Stimulated activated naive CD8-positive, alpha-beta T cell treated with anti-CD3 and anti-CD28 coated beads, Interleukin-15, Interleukin-2, amounts not matched to agents 100 ng/mL and 50 ng/mL, for 24 hours (primary cell): ENCODE results near the gene DEPDC7.
A peak's percentile ranks its signal among the peaks of the same experiment; 100 is the strongest.
"Not testable (repeated sequence)": the region's sequence is repeated elsewhere in the genome, so short reads cannot be mapped to it uniquely, and the experiment has no call there.

Experiments used
- H3K27ac Mint-ChIP-seq: one replicate; pipeline ENCODE4 v1.8.0; 2021; ENCODE audit warnings: mild to moderate bottlenecking, mixed read lengths
- H3K27me3 Mint-ChIP-seq: one replicate; pipeline ENCODE4 v1.8.0; 2021; ENCODE audit warnings: mixed read lengths
- H3K36me3 Mint-ChIP-seq: one replicate; pipeline ENCODE4 v1.8.0; 2021; ENCODE audit warnings: low read depth, mixed read lengths
- H3K4me1 Mint-ChIP-seq: one replicate; pipeline ENCODE4 v1.8.0; 2021; ENCODE audit warnings: low read depth, mixed read lengths
- H3K4me3 Mint-ChIP-seq: one replicate; pipeline ENCODE4 v1.8.0; 2021; ENCODE audit warnings: mild to moderate bottlenecking, mixed read lengths
- H3K9me3 Mint-ChIP-seq: one replicate; pipeline ENCODE4 v1.8.0; 2021; ENCODE audit warnings: mixed read lengths

DEPDC7 gene

GRCh38 chr11:33040033-33040861, 24.6 kb downstream of the DEPDC7 start:
- peaks cover 5% of the 10 kb centered on the region for H3K27me3 Mint-ChIP-seq
- peaks cover 21% of the 10 kb centered on the region for H3K36me3 Mint-ChIP-seq
- peak overlapping the region; percentile 88 for H3K4me3 Mint-ChIP-seq
- no peaks in the 10 kb centered on the region for H3K9me3 Mint-ChIP-seq
- H3K27ac Mint-ChIP-seq = peak overlapping the region; percentile 95
- peaks cover 50% of the 10 kb centered on the region for H3K4me1 Mint-ChIP-seq

- Mint-ChIP-seq H3K4me3 (peak overlapping the region; percentile 88), H3K9me3 (no peaks in the 10 kb centered on the region), H3K27me3 (peaks cover 5% of the 10 kb centered on the region), H3K27ac (peak overlapping the region; percentile 95), H3K4me1 (peaks cover 50% of the 10 kb centered on the region), H3K36me3 (peaks cover 28% of the 10 kb centered on the region)
Measured at GRCh38 chr11:33040862-33041453, 25.3 kb downstream of the DEPDC7 start.

- Mint-ChIP-seq H3K27ac (peak overlapping the region; percentile 17), H3K9me3 (no peaks in the 10 kb centered on the region), H3K4me3 (no peak overlapping the region), H3K4me1 (peaks cover 50% of the 10 kb centered on the region), H3K36me3 (peaks cover 42% of the 10 kb centered on the region), H3K27me3 (no peaks in the 10 kb centered on the region)
Measured at GRCh38 chr11:33043221-33043830, 27.6 kb downstream of the DEPDC7 start.

GRCh38 chr11:33044285-33044756, 28.6 kb downstream of the DEPDC7 start:
- peaks cover 46% of the 10 kb centered on the region for H3K36me3 Mint-ChIP-seq
- H3K4me3 Mint-ChIP-seq = no peak overlapping the region
- H3K9me3 Mint-ChIP-seq = no peaks in the 10 kb centered on the region
- H3K4me1 Mint-ChIP-seq = peaks cover 41% of the 10 kb centered on the region
- no peaks in the 10 kb centered on the region for H3K27me3 Mint-ChIP-seq
- H3K27ac Mint-ChIP-seq = no peak overlapping the region

DNA sequence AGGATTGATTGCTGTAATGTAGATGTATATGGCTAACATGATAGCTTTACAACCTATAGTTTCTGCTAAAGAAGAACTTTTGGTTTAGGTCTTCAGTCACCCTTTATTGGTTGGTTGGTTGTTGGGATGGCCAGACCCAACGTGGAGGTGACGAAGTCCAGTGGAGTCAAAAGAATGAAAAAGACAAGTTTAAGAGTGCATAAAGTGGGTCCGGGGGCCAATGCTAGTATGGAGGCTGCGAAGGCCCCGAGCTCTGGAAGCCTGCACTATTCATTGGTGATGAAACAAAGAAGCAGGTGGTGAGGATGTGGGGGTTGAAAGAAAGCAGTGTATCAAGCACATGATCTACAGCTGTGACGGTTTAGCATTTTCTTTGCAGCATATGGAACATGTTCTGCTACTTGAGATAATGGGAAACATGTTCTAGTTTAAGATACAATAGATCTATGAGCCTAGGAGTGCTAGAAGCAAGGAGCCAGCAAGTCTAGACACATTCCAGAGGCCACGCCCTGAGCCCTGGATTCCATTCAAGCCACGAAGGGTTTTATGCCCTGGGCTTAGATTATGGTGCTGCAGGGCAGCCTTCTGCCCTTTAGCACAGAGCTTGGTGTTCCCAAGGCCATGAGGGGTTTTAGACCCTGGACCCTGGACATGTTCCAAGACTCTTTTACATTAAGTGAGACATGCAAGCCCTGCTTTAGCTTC, 30.0 kb downstream of the DEPDC7 start:
- H3K27me3 Mint-ChIP-seq = no peaks in the 10 kb centered on the region
- peaks cover 34% of the 10 kb centered on the region for H3K4me1 Mint-ChIP-seq
- peaks cover 46% of the 10 kb centered on the region for H3K36me3 Mint-ChIP-seq
- H3K9me3 Mint-ChIP-seq = no peaks in the 10 kb centered on the region
- no peak overlapping the region for H3K27ac Mint-ChIP-seq
- no peak overlapping the region for H3K4me3 Mint-ChIP-seq

DNA sequence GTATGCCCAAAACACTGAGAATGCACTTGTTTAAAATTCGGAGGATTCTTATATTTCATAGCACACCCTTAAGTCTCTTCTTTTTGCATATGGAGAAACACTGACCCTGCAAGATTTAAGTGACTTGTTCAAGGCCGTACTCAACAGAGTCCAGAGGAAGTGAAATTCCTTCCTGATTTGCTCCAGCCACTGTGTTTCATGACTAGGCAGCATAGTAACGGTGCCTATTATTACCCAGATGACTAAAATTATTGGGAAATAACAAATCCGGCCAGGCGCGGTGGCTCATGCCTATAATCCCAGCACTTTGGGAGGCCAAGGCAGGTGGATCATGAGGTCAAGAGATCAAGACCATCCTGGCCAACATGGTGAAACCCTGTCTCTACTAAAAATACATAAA, 33.0 kb downstream of the DEPDC7 start:
- not testable (repeated sequence) for H3K27me3 Mint-ChIP-seq, H3K4me3 Mint-ChIP-seq, H3K9me3 Mint-ChIP-seq, H3K27ac Mint-ChIP-seq, H3K4me1 Mint-ChIP-seq
- H3K36me3 Mint-ChIP-seq = peaks cover 51% of the 10 kb centered on the region

GRCh38 chr11:33049565-33050408, 34.1 kb downstream of the DEPDC7 start:
- H3K4me1 Mint-ChIP-seq, H3K27me3 Mint-ChIP-seq, H3K4me3 Mint-ChIP-seq, H3K27ac Mint-ChIP-seq, H3K9me3 Mint-ChIP-seq: not testable (repeated sequence)
- H3K36me3 Mint-ChIP-seq = peaks cover 48% of the 10 kb centered on the region

GRCh38 chr11:33052231-33052630, 36.6 kb downstream of the DEPDC7 start:
- Mint-ChIP-seq H3K27ac (no peak overlapping the region), H3K4me3 (no peak overlapping the region), H3K36me3 (peaks cover 35% of the 10 kb centered on the region), H3K4me1 (no peaks in the 10 kb centered on the region), H3K27me3 (no peaks in the 10 kb centered on the region), H3K9me3 (no peaks in the 10 kb centered on the region)

- Mint-ChIP-seq H3K4me3 (no peak overlapping the region), H3K9me3 (no peaks in the 10 kb centered on the region), H3K27me3 (no peaks in the 10 kb centered on the region), H3K27ac (no peak overlapping the region), H3K36me3 (peaks cover 40% of the 10 kb centered on the region), H3K4me1 (peaks cover 4% of the 10 kb centered on the region)
Measured at GRCh38 chr11:33055375-33055774, 39.7 kb downstream of the DEPDC7 start.

DNA sequence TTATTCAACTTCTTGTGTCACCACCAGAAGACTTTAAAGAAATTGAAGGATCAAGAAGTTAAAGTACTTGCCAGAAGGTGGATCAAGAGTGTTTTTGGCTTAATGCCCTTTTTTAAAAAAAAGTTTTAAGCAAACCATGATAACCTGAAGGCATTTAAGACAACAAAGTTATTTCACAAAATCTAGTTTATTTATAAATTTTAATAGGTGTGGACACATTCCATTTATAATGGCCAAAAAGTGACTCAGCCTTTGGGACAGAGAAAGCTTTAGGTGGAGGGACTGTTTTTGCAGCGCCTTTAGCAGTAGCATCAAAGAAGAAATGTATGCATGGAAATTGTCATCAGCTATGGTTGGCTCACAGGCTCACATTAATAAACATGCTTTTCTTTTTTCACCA, 41.6 kb downstream of the DEPDC7 start:
- Mint-ChIP-seq H3K4me3 (no peak overlapping the region), H3K4me1 (peaks cover 21% of the 10 kb centered on the region), H3K27ac (no peak overlapping the region), H3K9me3 (no peaks in the 10 kb centered on the region), H3K36me3 (peaks cover 47% of the 10 kb centered on the region), H3K27me3 (no peaks in the 10 kb centered on the region)

DNA sequence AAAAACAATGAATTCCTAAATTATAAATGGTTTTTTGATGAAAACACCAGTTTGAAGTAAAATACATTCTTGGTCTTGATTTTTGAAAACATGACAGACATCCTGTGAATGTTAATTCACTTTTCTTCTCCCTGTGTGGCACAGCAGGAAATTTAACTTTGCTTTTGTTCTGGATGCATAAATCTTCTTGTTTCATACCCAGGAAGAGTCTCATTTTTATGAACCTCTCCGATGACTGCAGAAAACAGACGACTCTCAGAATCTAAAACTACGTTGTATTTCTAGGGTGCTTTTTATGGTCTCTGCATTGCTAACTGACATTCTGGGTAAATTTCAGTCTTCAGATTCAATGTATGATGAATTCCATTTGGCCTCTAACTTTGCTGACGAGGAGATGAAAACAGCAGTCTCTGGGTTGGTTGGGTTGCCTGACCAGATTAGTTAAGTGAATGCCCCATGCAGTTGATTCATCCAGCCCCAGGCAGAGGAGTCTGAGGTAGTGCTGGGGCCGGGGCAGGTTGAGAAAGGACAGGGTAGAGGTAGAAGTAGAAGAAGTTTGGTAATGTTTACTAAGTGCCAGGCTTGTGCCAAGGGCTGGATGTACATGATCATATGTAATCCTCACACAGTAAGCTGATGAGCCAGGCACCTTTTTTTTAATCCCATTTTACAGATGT, 43.8 kb downstream of the DEPDC7 start:
- H3K27ac Mint-ChIP-seq = no peak overlapping the region
- H3K27me3 Mint-ChIP-seq = no peaks in the 10 kb centered on the region
- no peak overlapping the region for H3K4me3 Mint-ChIP-seq
- H3K36me3 Mint-ChIP-seq = peaks cover 46% of the 10 kb centered on the region
- no peaks in the 10 kb centered on the region for H3K9me3 Mint-ChIP-seq
- peaks cover 43% of the 10 kb centered on the region for H3K4me1 Mint-ChIP-seq

- Mint-ChIP-seq H3K4me1 (peaks cover 51% of the 10 kb centered on the region), H3K27me3 (no peaks in the 10 kb centered on the region), H3K27ac (no peak overlapping the region), H3K36me3 (peaks cover 42% of the 10 kb centered on the region), H3K9me3 (no peaks in the 10 kb centered on the region), H3K4me3 (no peak overlapping the region)
Measured at GRCh38 chr11:33060271-33060670, 44.6 kb downstream of the DEPDC7 start.

GRCh38 chr11:33062137-33062536, 46.5 kb downstream of the DEPDC7 start:
- Mint-ChIP-seq H3K36me3 (peaks cover 55% of the 10 kb centered on the region), H3K4me1 (peaks cover 55% of the 10 kb centered on the region), H3K27me3 (no peaks in the 10 kb centered on the region), H3K4me3 (no peak overlapping the region), H3K9me3 (no peaks in the 10 kb centered on the region), H3K27ac (peak overlapping the region; percentile 31)
